SW 1271 (cell line): ENCODE results near the gene GPR18.
"Not testable (repeated sequence)": the region's sequence is repeated elsewhere in the genome, so short reads cannot be mapped to it uniquely, and the experiment has no call there.

Experiments
- DNase-seq, 2 experiments: peaks; one replicate each; lab custom pipeline; 2025; lab: John Stamatoyannopoulos, UW

GPR18 gene

DNA sequence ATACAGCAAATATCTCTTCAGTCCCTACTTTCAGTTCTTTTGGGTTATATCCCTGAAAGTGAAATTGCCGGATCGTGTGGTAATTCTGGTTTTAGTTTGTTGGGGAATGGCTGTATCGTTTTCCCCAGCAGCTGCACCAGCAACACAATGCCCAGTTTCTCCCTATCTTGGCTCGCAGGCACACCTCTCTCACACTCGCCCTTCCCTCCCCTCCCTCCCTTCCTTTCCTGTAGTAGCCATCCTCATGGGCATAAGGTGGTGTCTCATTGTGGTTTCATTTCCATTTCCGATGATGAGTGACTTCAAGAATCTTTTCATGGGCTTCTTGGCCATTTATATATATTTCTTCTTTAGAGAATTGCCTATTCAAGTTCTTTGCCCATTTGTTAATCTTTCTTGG, 8.6 kb upstream of the GPR18 start:
- no peak for DNase-seq

DNA sequence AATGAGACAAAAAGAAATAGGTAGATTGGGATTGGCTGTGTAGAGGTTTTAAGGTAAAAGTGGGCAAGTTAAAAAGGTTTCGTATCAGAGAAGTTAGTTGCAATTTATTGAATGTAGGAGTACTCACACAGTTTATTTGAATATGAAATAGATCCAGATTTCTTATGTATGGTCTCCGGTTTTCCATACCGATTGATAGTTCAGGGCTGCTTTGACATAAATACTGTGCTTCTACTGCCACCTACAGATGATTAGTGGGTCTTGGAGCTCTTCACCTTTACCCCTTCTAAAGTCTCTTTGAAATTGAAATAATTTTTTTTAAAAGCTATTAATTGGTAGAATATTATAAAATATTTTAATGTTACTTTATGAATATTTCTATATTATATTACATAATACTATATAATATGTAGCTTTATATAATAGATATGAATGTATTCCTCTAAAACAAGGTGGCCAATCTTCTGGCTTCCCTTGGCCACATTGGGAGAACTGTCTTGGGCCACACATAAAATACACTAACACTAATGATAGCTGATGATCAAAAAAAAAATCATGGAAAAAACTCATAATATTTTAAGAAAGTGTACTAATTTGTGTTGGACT, 7.7 kb upstream of the GPR18 start:
- peak in 1 of 2 experiments; percentile 56 for DNase-seq

DNA sequence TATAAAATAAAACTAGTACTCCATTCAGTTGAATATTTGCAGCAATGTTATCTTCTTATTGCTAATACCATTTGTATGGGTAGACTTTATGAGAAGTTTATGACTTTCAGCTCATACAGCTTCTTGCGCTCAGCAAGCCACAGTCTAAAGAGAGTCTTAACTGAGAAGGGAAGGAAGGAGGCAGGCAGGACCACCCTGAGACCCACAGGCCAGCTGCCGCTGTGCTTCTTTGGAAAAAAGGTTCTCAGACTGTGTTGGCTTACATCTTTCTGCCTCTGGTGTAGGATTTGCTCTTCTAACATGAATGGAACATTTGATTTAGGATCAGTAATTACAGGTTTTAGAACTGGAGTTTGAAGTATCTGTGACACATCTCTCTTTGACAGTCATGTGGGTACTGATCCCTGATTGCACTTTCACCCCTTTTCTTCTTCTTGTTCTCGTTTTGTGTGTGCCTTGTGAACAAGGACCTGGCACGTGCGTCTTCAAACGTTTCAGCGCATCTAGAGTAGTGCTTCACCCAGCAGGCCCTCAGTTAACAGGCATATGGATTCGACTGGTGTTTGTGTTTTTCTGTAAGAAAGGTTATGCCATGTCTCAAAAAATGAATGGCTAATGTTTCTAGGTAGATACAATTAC, 7.1 kb upstream of the GPR18 start:
- no peak for DNase-seq

DNA sequence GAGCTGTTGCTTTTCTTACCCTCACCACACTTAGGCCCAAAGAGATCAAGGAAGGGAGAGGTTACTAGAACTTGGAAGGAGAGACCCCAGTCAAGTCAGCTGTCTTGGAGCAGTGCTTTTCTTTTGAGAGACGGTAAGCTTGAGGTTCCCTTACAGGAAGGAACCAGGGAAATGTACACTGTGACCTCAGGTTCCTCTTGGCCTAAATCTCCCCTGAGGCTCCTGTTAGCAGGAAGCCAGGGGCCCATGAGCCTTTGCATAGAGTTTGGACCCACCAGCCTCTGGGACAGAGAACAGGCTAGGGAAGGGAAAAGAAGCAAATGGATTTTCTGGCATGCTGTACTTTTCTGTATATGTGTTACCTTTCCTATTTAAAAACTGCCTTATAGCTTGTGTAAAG, 5.9 kb upstream of the GPR18 start:
- no peak for DNase-seq

DNA sequence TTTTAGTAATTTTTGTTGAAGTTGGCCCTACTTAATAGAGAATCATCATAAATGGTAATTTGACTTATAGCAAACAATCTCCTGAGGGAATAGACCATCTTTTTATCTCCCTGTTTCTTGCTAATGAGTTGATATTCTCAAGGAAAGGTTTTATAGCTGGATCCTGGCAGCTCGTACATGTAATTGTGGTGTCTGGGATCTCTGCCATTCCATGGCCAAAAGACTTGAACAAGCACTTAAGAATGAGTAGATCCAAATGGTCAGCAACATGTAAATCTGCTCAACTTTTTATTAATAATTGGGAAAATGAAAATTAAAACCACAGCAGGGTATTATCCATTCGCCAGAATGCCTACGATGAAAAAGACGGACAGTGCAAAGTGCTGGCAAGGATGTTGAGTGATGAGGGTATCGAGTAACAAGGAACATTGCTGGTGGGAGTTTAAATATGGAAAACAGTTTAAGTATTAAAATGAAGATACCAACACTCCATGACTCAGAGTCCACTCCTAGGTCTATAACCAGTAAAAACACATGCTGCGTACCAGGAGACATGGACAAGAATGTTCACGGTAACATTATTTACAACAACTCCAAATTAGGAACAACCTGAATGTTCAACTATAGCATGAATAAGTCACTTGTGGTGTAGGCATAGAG, 5.1 kb upstream of the GPR18 start:
- DNase-seq, result no peak

- DNase-seq, result no peak
Measured at GRCh38 chr13:99261059-99261458, 2.9 kb upstream of the GPR18 start.

DNA sequence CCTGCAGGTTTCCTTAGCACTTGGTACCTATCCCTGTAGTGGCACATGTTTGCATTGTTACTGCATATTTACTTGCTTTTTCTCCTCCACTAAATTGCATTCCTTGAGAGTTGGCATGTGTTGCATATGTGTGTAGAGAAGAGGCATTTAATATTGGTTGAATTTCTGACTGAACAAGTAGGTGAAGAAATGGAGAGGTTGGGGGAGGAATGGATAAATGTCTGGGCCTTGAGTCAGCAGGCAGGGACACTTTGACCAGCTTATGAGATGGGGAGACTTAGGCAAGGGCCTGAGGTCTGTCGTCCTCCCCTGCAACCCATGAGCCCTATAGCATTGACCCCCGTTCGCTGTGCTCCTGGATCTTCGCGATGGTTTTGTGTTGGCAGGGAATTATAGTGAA, 2.0 kb upstream of the GPR18 start:
- no peak for DNase-seq

DNA sequence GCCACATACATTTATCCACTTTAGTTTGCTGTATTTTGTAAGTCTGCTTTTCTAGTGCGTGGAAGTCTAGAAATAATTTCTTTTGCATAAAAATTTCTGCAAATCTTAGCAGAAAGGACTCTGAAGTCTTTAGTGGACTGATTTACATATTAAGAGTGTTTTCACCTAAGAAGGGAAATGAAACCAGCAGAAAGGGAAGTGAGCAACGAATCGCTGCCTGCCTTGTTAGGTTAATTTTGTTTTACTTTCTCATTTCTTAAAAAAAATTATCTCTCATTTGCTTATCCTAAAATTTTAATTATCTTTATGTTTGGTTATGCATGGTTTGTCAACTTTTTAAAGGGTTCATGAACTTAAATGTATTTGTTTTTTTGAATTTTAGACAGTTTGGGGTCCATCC, 767 bp upstream of the GPR18 start:
- no peak for DNase-seq

GRCh38 chr13:99257291-99257690, 888 bp downstream of the GPR18 start:
- no peak for DNase-seq

- no peak for DNase-seq
Measured at GRCh38 chr13:99256709-99257108, 1.5 kb downstream of the GPR18 start.

- no peak for DNase-seq
Measured at GRCh38 chr13:99256283-99256682, 1.9 kb downstream of the GPR18 start.

- DNase-seq, result no peak
Measured at GRCh38 chr13:99255271-99255670, 2.9 kb downstream of the GPR18 start.

DNA sequence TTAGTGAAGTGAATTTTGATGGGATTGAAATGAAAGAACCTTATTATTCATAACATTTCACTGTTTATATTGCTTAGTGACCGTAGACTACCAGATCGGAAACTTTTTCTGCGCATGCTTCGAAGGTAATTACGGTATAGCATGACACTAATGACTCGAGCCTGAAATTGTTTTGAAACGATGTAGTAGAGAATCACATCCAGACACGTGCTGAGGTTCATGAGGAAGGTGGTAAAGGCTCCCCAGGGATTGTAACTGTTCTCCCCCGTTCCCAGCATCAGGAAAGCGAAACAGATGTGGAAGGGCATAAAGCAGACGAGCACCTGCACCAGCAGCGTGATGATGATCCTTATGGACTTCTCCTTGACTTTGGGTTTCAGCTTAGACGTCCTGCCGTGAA, 3.3 kb downstream of the GPR18 start:
- DNase-seq, result no peak

- no peak for DNase-seq
Measured at GRCh38 chr13:99251921-99252320, 6.3 kb downstream of the GPR18 start.

GRCh38 chr13:99250982-99251825, 7.0 kb downstream of the GPR18 start:
- no peak for DNase-seq

GRCh38 chr13:99249606-99250005, 8.6 kb downstream of the GPR18 start:
- not testable (repeated sequence) for DNase-seq

GRCh38 chr13:99249178-99249577, 9.0 kb downstream of the GPR18 start:
- DNase-seq, result not testable (repeated sequence)

GRCh38 chr13:99246100-99246499, 12.1 kb downstream of the GPR18 start:
- DNase-seq, result no peak

GRCh38 chr13:99237981-99238662, 20.1 kb downstream of the GPR18 start:
- DNase-seq, result no peak

- no peak for DNase-seq
Measured at GRCh38 chr13:99231721-99232120, 26.5 kb downstream of the GPR18 start.

DNA sequence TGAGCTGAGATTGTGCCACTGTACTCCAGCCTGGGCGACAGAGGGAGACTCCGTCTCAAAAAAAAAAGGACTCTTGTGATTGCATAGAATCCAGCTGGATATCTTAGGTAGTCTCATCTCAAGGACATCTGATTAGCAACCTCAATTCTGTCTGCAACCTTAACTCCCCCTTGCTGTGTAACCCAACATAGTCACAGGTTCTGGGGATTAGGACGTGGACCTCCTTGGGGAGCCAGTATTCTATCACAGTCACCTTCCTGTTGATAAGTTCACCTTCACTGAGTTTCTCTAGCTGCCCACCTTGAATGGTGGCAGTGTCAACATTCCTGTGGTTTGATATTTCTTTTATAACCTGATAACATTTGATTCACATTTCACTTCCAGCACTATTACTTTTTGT, 27.2 kb downstream of the GPR18 start:
- no peak for DNase-seq

DNA sequence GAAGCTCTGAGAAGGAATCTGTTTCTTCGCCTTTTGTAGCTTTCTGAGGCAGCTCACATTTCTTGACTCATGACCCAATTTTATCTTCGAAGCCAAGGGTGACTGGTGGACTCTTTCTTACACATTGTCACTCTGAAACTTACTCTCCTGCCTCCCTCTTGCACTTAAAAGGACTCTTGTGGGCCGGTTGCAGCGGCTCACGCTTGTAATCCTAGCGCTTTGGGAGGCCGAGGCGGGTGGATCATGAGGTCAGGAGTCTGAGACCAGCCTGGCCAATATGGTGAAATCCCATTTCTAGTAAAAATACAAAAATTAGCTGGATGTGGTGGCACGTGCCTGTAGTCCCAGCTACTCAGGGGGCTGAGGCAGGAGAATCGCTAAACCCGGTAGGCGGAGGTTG, 27.6 kb downstream of the GPR18 start:
- not testable (repeated sequence) for DNase-seq
